AG04450 (cell line): ENCODE results near the gene GSTM2. TPM values are rescaled to one million over a fixed set of nuclear protein-coding genes. Genes with fewer than 3 reads are reported as not detected.
A peak's percentile ranks its signal among the peaks of the same experiment; 100 is the strongest.

Experiments
- CTCF ChIA-PET: fragments of 300-600, 350-600 bp; formaldehyde crosslinking; extraction: SDS; loops from one replicate; lab custom pipeline; 2022; ENCODE audit warnings: antibody characterized with exemption, inconsistent platforms; lab: Charles Lee
- POLR2A ChIA-PET: fragments of 350-600 bp; formaldehyde crosslinking; extraction: SDS; loops from one replicate; lab custom pipeline; 2021; ENCODE audit warnings: antibody characterized with exemption, inconsistent platforms; lab: Yijun Ruan, JAX
- DNase-seq: peaks from one replicate; pipeline ENCODE4 v3.0.0-alpha.2; 2011; ENCODE audit warnings: low read depth, low spot score
- H3K27ac ChIP-seq: one replicate; pipeline ENCODE4 v1.5.1; 2012; ENCODE audit warnings: low read depth, low read length, control low read depth
- H3K27me3 ChIP-seq: one replicate; pipeline ENCODE4 v1.6.0; 2012; ENCODE audit warnings: low read length; ENCODE audit not compliant: control insufficient read depth, insufficient read depth
- H3K4me3 ChIP-seq: 2 replicates; pipeline ENCODE4 v1.5.1; 2011; ENCODE audit warnings: mild to moderate bottlenecking, low read depth, low read length, control low read depth
- H3K9me3 ChIP-seq: 2 replicates; pipeline ENCODE4 v1.5.1; 2012; ENCODE audit warnings: low read length; ENCODE audit not compliant: control insufficient read depth, insufficient read depth
- polyA plus RNA-seq: library from polyadenylated mRNA; depleted of rRNA; stranded (reverse); fragments of >200 nt; gene quantifications from 2 replicates; pipeline ENCODE4 v1.2.3, GENCODE V29; 2011
- TF ChIP-seq, protein P1 (sequence below): IDR thresholded peaks from 2 replicates; pipeline ENCODE4 v1.5.1; 2011; ENCODE audit warnings: low read depth, low read length, control low read depth, inconsistent platforms

GSTM2 gene
- polyA plus RNA-seq, 1 experiment: 90.2 TPM

DNA sequence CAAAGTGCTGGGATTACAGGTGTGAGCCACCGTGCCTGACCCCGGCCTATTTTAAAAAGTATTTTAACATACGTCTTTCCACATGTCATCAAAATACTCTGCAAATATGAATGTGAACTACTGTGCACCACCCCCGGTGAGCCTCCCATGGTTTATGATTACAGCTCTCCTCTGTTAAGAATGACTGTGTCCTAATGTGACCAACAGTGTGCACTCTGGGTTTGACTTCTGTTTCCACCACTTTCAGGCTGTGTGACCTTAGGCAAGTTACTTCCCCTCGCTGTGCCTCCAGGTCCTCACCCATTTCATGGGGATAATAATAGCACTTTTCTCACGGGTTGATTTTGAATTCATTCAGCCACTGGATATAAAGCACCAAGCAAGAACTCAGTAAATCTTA, 33.6 kb upstream of the GSTM2 start:
- no peaks in the 10 kb centered on the region for H3K9me3 ChIP-seq
- no peak for DNase-seq
- CTCF ChIA-PET: interaction anchor here (1.1 to 10.8 kb wide), 5 partner anchors 8 to 140 kb away, joined by 3 to 106 read pairs (median 4); partner anchors contain the start of genes AMPD2 and GNAT2
- TF ChIP-seq, protein P1, sequence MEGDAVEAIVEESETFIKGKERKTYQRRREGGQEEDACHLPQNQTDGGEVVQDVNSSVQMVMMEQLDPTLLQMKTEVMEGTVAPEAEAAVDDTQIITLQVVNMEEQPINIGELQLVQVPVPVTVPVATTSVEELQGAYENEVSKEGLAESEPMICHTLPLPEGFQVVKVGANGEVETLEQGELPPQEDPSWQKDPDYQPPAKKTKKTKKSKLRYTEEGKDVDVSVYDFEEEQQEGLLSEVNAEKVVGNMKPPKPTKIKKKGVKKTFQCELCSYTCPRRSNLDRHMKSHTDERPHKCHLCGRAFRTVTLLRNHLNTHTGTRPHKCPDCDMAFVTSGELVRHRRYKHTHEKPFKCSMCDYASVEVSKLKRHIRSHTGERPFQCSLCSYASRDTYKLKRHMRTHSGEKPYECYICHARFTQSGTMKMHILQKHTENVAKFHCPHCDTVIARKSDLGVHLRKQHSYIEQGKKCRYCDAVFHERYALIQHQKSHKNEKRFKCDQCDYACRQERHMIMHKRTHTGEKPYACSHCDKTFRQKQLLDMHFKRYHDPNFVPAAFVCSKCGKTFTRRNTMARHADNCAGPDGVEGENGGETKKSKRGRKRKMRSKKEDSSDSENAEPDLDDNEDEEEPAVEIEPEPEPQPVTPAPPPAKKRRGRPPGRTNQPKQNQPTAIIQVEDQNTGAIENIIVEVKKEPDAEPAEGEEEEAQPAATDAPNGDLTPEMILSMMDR: no peak
- H3K27ac ChIP-seq: no peak overlapping the region
- POLR2A ChIA-PET: no interaction called here
- no peaks in the 10 kb centered on the region for H3K27me3 ChIP-seq
- no peak overlapping the region for H3K4me3 ChIP-seq

DNA sequence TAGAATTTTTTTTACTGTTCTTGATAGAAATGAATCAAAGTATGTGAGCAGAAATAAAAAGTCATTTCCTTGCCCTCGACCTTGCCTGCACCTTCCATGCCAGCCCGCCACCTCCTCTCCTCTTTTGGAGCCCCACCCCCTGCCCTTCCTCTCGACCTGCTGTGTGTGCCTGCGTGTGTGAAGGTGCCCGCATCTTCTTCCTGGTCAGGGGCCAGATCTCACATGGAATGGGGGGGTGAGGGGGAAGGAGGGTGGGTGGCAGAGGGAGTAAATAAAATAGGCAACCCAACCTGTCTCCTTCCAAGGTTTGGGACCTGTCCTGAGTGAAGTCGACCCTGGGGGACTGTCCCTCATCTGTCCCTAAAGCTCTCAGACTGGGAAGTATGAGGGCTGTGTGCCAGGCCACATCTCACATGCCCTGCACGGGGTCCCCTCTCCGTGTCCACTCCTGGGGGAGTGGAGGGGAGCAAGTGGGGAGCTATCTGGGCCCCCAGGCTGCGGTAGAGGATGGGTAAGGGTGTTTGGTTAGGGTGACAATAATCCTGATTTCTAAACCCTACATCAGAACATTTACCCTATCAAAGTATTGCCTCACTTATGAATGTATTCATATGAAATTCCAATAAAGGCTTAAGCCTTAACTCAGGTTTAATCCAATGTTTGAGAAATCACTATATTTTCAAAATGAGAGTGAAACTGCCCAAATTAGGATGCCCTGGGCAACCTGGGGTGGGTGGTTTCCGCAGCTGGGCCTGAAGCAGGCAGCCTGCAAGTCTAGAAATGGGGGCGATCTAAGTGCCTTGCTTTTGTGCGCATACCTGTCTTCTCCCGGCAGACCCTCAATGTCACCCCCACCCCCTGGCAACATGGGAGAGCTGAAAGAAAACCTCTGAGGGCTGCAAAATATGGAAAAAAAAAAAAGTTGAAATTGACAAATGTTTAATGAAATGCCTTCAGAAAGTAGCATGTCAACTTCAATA, 32.8 kb upstream of the GSTM2 start:
- no peak for DNase-seq
- no peak overlapping the region for H3K27ac ChIP-seq
- no peaks in the 10 kb centered on the region for H3K27me3 ChIP-seq
- TF ChIP-seq, protein P1: no peak
- H3K4me3 ChIP-seq: no peak overlapping the region
- ChIA-PET CTCF (interaction anchor here (1.1 to 10.8 kb wide), 7 partner anchors 8 to 139 kb away, joined by 3 to 106 read pairs (median 4); partner anchors contain the start of genes AMPD2 and GNAT2), POLR2A (interaction anchor here (1.4 kb wide), 1 partner anchor 87 kb away, joined by 11 read pairs; the partner anchor contains the start of gene GNAI3)
- H3K9me3 ChIP-seq: no peaks in the 10 kb centered on the region

DNA sequence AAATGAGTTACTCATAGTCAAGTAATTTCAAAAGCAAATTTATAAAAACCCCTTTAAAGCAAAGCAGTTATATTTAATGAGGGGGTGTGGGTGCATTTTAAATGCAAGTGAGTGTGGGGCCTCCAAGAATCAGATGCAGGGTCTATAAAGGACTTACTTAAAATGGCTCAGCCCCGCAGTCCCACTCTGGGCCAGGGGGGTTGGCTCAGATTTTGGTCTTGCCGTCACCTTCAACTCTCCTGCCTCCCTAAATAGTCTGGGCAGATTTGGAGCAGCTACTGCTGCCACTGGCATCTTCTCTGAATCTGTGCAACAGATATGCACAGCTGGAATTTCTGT, 32.0 kb upstream of the GSTM2 start:
- DNase-seq: no peak
- POLR2A ChIA-PET: interaction anchor here (0.7 to 1.4 kb wide), 2 partner anchors 35 to 88 kb away, joined by 3 to 11 read pairs; partner anchors contain the start of gene GNAI3
- Histone ChIP-seq H3K27me3 (no peaks in the 10 kb centered on the region), H3K4me3 (no peak overlapping the region), H3K27ac (peak overlapping the region; percentile 33), H3K9me3 (no peaks in the 10 kb centered on the region)
- CTCF ChIA-PET: interaction anchor here (1.1 to 10.9 kb wide), 5 partner anchors 8 to 138 kb away, joined by 3 to 365 read pairs (median 102); no protein-coding TSS in a partner anchor
- TF ChIP-seq, protein P1: no peak

DNA sequence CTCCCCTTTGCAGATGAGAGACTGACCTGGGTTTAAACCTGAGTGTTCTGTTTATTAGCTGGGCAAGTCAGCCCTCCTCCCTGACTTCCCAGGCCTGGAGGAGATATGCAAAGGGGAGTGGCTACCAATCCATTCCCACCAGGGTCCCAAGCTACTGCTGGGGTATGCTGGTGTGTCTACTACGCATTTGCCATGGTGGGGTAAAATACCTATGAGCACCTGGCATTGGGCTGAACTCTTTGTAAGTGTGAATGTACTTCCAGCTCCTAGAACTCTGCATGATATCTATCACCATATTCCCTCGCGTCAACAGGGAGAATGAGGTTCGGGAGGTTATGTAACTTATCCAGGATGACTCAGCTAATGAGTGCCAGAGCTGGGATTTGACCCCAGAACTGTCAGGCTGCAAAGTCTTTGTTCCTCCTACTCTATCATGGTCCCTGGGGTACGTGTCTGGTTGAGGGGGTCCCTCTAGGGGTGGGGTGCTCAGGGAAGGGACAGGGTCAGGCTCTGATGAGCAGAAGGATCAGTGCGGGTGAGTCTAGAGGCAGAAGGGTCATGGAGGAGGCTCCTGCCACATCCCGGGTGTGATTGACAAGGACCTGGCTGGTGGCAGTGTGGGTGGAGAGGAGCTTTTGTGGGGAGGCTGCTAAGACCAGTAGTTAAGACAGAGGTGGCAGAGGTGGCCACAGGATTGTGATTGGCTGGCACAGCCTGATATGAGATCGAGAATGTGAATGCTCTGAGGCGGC, 31.5 kb upstream of the GSTM2 start:
- H3K27ac ChIP-seq: peak overlapping the region; percentile 33
- CTCF ChIA-PET: interaction anchor here (1.1 to 10.9 kb wide), 6 partner anchors 8 to 349 kb away, joined by 3 to 365 read pairs (median 83); partner anchors contain the start of gene AHCYL1
- POLR2A ChIA-PET: interaction anchor here (0.7 to 1.4 kb wide), 2 partner anchors 36 to 88 kb away, joined by 3 to 11 read pairs; partner anchors contain the start of gene GNAI3

More for the DNA sequence above, 31.5 kb upstream of the GSTM2 start:
- no peak overlapping the region for H3K4me3 ChIP-seq
- H3K9me3 ChIP-seq: no peaks in the 10 kb centered on the region
- no peaks in the 10 kb centered on the region for H3K27me3 ChIP-seq
- TF ChIP-seq, protein P1: no peak
- no peak for DNase-seq
